HG03342 (cell line): ENCODE results near the gene NCBP2.

Experiments used
- ATAC-seq: cut with Tn5 transposase; IDR thresholded peaks from one replicate; pipeline ENCODE4 v1.9.1; 2021; ENCODE audit warnings: mild to moderate bottlenecking, moderate library complexity; ENCODE audit not compliant: unreplicated experiment

The NCBP2 gene

GRCh38 chr3:196889844-196890708 is 52.3 kb downstream of the NCBP2 start:
- no peak for ATAC-seq

- no peak for ATAC-seq
Observed at GRCh38 chr3:196886144-196886543, 56.2 kb downstream of the NCBP2 start.
